Mesothelial cell of epicardium (in vitro differentiated cells): ENCODE results near the gene SHANK2. TPM values are rescaled to one million over a fixed set of nuclear protein-coding genes. Genes with fewer than 3 reads are reported as not detected.

Experiments
- DNase-seq, 2 experiments: peaks; one replicate each; pipeline ENCODE4 v3.0.0; 2021; ENCODE audit warnings: low spot score in 2 of 2; ENCODE audit not compliant: unreplicated experiment in 2 of 2
- H3K27ac Mint-ChIP-seq: 2 replicates; pipeline ENCODE4 v1.8.0; 2021; ENCODE audit warnings: mixed read lengths
- H3K27me3 Mint-ChIP-seq: 2 replicates; pipeline ENCODE4 v1.8.0; 2021; ENCODE audit warnings: low read depth, mixed read lengths
- H3K36me3 Mint-ChIP-seq: 2 replicates; pipeline ENCODE4 v1.8.0; 2021; ENCODE audit warnings: mixed read lengths
- H3K4me1 Mint-ChIP-seq: 2 replicates; pipeline ENCODE4 v1.8.0; 2021; ENCODE audit warnings: mixed read lengths
- H3K4me3 Mint-ChIP-seq: 2 replicates; pipeline ENCODE4 v1.8.0; 2021; ENCODE audit warnings: mild to moderate bottlenecking, moderate library complexity, mixed read lengths
- H3K9me3 Mint-ChIP-seq: 2 replicates; pipeline ENCODE4 v1.8.0; 2021; ENCODE audit warnings: mixed read lengths
- total RNA-seq: library from RNA; stranded (reverse); gene quantifications from 3 replicates; pipeline ENCODE4 v1.2.1, GENCODE V29; 2021
- TF ChIP-seq, protein P1 (sequence below): fragments of 200-600 bp; sonication (generic); IDR thresholded peaks from one replicate; pipeline ENCODE4 v1.5.0; 2021; ENCODE audit warnings: antibody characterized with exemption; ENCODE audit not compliant: unreplicated experiment

Gene SHANK2
- total RNA-seq, 1 donor from 2014 or later, result 2.1 TPM

DNA sequence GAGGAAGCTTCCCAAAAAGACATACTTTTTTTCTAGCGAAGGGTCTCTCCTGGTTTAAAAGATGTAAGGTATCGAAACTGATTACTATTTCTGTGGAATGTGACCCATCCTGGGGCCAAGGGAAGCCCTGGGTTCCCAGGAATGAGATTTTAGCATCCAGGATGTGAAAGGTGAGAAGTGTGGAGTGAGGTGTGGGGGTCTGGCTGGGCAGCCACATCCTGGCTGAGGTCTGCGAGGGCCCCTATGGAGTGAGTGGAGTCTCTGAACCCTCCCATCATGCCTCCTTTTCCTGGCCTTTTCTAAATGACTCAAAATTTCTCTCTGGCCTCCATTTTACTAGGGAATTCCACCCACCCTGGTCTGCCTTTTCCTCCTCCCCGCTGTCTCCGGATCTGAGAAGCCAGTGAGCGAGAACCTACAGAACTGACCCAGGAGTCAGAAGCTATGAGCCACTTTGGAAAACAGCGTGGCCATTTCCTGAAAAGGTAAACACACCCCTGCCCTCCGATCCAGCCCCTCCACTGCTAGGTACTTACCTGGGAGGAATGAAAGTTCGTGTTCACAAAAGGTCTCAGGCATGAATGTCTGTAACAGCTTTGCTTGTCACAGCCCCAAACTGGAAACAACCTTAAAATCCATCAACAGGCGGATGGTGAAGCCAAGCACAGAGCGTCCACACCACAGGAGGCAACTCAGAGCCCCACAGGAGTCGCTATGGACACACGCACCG lies 27.7 kb upstream of the SHANK2 start:
- no peak overlapping the region for H3K27ac Mint-ChIP-seq
- no peak overlapping the region for H3K4me3 Mint-ChIP-seq
- no peaks in the 10 kb centered on the region for H3K36me3 Mint-ChIP-seq
- H3K4me1 Mint-ChIP-seq, result peaks cover 10% of the 10 kb centered on the region
- TF ChIP-seq, protein P1, sequence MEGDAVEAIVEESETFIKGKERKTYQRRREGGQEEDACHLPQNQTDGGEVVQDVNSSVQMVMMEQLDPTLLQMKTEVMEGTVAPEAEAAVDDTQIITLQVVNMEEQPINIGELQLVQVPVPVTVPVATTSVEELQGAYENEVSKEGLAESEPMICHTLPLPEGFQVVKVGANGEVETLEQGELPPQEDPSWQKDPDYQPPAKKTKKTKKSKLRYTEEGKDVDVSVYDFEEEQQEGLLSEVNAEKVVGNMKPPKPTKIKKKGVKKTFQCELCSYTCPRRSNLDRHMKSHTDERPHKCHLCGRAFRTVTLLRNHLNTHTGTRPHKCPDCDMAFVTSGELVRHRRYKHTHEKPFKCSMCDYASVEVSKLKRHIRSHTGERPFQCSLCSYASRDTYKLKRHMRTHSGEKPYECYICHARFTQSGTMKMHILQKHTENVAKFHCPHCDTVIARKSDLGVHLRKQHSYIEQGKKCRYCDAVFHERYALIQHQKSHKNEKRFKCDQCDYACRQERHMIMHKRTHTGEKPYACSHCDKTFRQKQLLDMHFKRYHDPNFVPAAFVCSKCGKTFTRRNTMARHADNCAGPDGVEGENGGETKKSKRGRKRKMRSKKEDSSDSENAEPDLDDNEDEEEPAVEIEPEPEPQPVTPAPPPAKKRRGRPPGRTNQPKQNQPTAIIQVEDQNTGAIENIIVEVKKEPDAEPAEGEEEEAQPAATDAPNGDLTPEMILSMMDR, result no peak
- H3K9me3 Mint-ChIP-seq, result no peaks in the 10 kb centered on the region
- H3K27me3 Mint-ChIP-seq, result peaks cover 1% of the 10 kb centered on the region
- DNase-seq, result no peak

DNA sequence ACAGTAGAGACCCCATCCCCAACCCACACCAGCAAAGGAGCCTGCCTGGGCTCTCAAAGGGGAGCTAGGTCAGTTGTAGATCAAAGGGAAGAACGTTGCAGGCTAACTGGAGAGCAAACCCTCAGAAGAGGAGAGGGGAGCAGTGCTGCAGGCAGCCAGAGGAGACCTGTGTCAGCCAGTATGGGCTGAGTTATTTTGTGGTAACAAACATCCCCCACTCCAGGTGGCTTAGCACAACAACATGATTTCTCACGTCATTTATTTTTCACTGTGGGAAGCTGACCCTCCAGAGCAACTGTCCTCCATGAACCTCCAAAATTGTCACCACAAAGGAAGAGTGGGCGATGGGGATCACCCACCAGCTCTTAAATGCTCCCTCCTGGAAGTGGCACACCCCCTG lies 19.8 kb upstream of the SHANK2 start:
- no peak overlapping the region for H3K4me3 Mint-ChIP-seq
- peaks cover 1% of the 10 kb centered on the region for H3K27me3 Mint-ChIP-seq
- peak in 1 of 2 experiments; percentile 3 for DNase-seq
- H3K4me1 Mint-ChIP-seq, result no peaks in the 10 kb centered on the region
- TF ChIP-seq, protein P1, result no peak
- no peak overlapping the region for H3K27ac Mint-ChIP-seq
- H3K9me3 Mint-ChIP-seq, result peaks cover 20% of the 10 kb centered on the region
- no peaks in the 10 kb centered on the region for H3K36me3 Mint-ChIP-seq

DNA sequence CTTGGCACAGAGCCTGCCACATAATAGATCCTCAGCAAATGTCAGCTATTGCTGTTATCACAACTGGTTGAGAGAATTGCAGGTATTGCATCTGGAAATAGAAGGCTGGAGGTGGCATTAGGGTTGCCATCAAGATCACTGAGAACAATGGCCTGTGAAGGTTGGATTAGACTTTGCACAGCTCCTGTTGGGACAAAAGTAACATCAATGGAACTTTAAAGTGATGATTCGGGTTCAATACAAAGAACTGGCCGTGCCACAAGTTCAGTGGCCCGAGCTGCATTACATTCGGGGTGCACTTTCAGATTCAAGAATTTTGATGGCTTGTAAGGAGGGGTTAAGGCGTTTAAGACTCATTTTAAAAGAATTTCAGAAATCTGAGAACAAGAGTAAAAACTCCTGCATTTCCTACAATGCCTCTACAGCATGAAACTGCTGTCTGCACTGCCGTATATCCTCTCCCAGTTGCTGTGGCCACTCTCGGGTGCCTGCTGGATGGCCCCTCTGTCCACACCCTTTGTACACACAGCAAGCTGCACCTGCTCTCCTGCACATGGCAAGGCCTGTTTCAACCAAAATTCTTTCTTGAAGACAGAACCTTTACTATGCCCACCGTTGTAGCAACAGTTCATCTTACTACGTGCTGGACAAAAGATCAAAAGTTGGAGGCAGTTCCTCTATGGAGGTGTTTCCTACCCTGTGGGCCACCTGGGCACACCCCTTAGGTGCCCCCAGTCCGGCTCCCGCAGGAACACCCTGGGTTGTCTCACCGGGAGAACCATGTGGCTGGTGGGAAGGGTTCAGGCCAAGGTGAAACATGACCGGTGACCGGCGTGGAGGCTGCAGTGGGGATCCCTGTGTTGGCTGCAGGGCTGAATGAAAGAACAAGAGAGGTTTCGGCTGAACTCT lies 17.5 kb upstream of the SHANK2 start:
- Mint-ChIP-seq H3K27me3 (peaks cover 9% of the 10 kb centered on the region), H3K27ac (no peak overlapping the region), H3K36me3 (no peaks in the 10 kb centered on the region), H3K9me3 (peaks cover 20% of the 10 kb centered on the region), H3K4me1 (peaks cover 7% of the 10 kb centered on the region), H3K4me3 (no peak overlapping the region)
- TF ChIP-seq, protein P1, result no peak
- DNase-seq, result peak in 1 of 2 experiments; percentile 29

DNA sequence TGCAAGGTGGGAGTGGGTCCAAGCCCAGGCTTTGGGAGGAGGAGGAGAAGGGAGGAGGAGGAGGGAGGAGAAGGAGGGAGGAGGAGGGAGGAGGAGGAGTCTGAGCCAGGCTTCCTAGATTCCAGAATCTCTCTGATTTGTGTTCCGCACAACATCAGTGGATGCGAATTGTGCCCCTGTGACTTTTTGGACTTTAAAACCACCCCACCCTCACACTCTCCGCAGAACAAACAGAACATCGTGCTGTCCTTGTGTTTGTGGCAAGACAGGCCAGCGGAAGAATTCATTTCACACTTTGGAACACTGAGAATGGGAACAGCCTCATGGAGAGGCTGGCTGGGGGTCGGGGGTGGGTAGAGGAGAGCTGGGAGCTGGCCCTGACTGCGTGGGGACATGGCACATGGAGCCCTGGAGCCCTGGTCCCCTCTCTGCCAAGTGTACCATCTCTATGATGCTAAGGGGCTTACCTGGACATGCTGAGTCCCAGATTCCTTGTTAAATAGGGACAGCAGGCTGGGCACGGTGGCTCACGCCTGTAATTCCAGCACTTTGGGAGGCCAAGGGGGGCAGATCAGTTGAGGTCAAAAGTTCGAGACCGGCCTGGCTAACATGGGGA lies 16.4 kb upstream of the SHANK2 start:
- peaks cover 11% of the 10 kb centered on the region for H3K9me3 Mint-ChIP-seq
- peaks cover 7% of the 10 kb centered on the region for H3K4me1 Mint-ChIP-seq
- H3K4me3 Mint-ChIP-seq, result no peak overlapping the region
- DNase-seq, result peak in 1 of 2 experiments; percentile 27
- H3K27ac Mint-ChIP-seq, result no peak overlapping the region
- H3K27me3 Mint-ChIP-seq, result peaks cover 11% of the 10 kb centered on the region
- TF ChIP-seq, protein P1, result no peak
- no peaks in the 10 kb centered on the region for H3K36me3 Mint-ChIP-seq

DNA sequence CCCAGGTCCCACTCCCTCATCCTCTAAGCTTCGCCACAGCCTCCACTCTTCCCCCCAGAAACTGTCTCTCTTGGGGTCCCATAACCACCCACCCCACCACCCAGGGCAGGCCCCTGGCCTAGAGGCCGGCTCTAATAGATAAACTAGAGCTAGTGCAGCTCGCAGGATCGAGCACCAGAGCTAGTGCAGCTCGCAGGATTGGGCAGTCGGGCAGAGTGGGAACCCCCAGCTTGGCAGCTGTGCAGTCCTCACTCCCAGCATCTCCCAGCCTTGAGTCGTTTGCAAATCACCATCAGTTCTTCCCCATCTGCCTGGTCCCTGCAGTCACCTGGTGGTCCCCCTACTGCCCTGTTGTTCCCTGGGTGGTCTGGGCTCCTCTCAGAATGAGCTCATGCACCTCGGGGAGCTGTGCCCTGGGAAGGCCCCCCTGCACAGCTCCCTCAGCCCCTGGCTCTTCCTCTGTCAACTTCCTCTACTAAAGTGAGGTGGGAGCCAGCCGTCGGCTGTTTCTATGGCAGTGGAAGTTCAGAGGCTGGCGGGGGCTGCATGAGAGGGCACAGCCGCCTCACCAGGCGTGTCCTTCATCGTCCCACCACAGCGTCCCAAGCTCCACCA lies 15.5 kb upstream of the SHANK2 start:
- peaks cover 2% of the 10 kb centered on the region for H3K9me3 Mint-ChIP-seq
- no peak overlapping the region for H3K4me3 Mint-ChIP-seq
- no peak overlapping the region for H3K27ac Mint-ChIP-seq
- no peaks in the 10 kb centered on the region for H3K36me3 Mint-ChIP-seq
- H3K4me1 Mint-ChIP-seq, result peaks cover 7% of the 10 kb centered on the region
- DNase-seq, result peak in 1 of 2 experiments; percentile 16
- TF ChIP-seq, protein P1, result no peak
- H3K27me3 Mint-ChIP-seq, result peaks cover 11% of the 10 kb centered on the region
